Transverse colon (tissue), 4 donors: Measurements from ENCODE around the gene PRRT1. TPM values are rescaled to one million over a fixed set of nuclear protein-coding genes. Genes with fewer than 3 reads are reported as not detected.

Experiments used
- DNase-seq: peaks from one replicate; pipeline ENCODE4 v3.0.0-alpha.2; 2019
- H3K27ac ChIP-seq, 4 donors: fragments of 200-600 bp; sonication (generic); 2 replicates each; pipeline ENCODE4 v1.5.1; 2016 to 2018; ENCODE audit warnings: inconsistent platforms in 4 of 4
- H3K27me3 ChIP-seq: fragments of 200-600 bp; sonication (generic); 2 replicates; pipeline ENCODE4 v1.5.1; 2017; ENCODE audit warnings: inconsistent platforms
- H3K36me3 ChIP-seq, 4 donors: fragments of 200-600 bp; sonication (generic); 2 replicates each; pipeline ENCODE4 v1.5.1; 2017 to 2019; ENCODE audit warnings: inconsistent platforms in 4 of 4
- H3K4me1 ChIP-seq, 4 donors: fragments of 200-600 bp; sonication (generic); 2 replicates each; pipeline ENCODE4 v1.5.1; 2017 to 2020; ENCODE audit warnings: inconsistent platforms in 4 of 4
- H3K4me3 ChIP-seq, 4 donors: fragments of 200-600 bp; sonication (generic); 1 replicate in 1 of 4; 2 replicates in 3 of 4; pipeline versions ENCODE4 v1.5.1 to v1.6.1; 2017 to 2019; ENCODE audit warnings: inconsistent platforms in 4 of 4
- H3K9me3 ChIP-seq, 2 donors: fragments of 200-600 bp; sonication (generic); 2 replicates each; pipeline ENCODE4 v1.5.1; 2017 to 2019; ENCODE audit warnings: inconsistent platforms in 2 of 2
- CTCF ChIP-seq, 5 experiments: fragments of 200-600 bp in 3 of 5; fragments of 450-650 bp in 2 of 5; sonication (generic) in 3 of 5; IDR thresholded peaks; 1 replicate in 2 of 5; 2 replicates in 3 of 5; pipeline ENCODE4 v1.5.1; 2016 to 2017; ENCODE audit warnings: antibody characterized with exemption in 5 of 5, inconsistent platforms in 3 of 5, mild to moderate bottlenecking in 2 of 5, moderate library complexity in 1 of 5
- EP300 ChIP-seq: sonication (generic); formaldehyde crosslinking; IDR thresholded peaks from one replicate; pipeline ENCODE4 v1.6.1; 2017; ENCODE audit warnings: antibody characterized with exemption, low read depth
- POLR2A ChIP-seq: fragments of 450-650 bp; IDR thresholded peaks from one replicate; pipeline ENCODE4 v1.6.1; 2016; ENCODE audit warnings: antibody characterized with exemption, mild to moderate bottlenecking, moderate library complexity
- POLR2AphosphoS5 ChIP-seq, 3 donors: sonication (generic); formaldehyde crosslinking; IDR thresholded peaks; one replicate each; pipeline ENCODE4 v1.6.1; 2016; ENCODE audit warnings: antibody characterized with exemption in 3 of 3
- WGBS, 2 donors: methylation state at CpG; one replicate each; pipeline ENCODE4 v1.1.5; 2018; ENCODE audit warnings: low coverage in 1 of 2; 5-methylcytosine and 5-hydroxymethylcytosine counted together
- in situ Hi-C, 4 donors: fragments of 200-750 bp; cut with MboI; loops; one replicate each; pipeline versions ENCODE4 v1.15.0 to v1.15.1; 2017; ENCODE audit warnings: low sequenced_read_pairs in 3 of 4, low pct_ligation_motif_present in 1 of 4, low pct_unique_long_range_greater_than_20kb in 1 of 4
- intact Hi-C: fragments of 100-400 bp; cut with DNase I; formaldehyde crosslinking; loops from one replicate; pipeline ENCODE4 v1.15.1; 2023; ENCODE audit warnings: low total_unique reads
- total RNA-seq, 4 donors: library from RNA; depleted of rRNA; stranded (reverse); fragments of >200 nt; gene quantifications; one replicate each; pipeline ENCODE4 v1.1.0, GENCODE V29; 2016

The PRRT1 gene
- total RNA-seq, 4 donors from 2014 or later = 2.4 to 2.7 TPM; not detected in 2

- Histone ChIP-seq H3K4me3 (no peak overlapping the region), H3K36me3 (no peaks in the 10 kb centered on the region), H3K9me3 (no peaks in the 10 kb centered on the region), H3K27ac (no peak overlapping the region), H3K4me1 (peaks cover 16 to 22% (median 19%) of the 10 kb centered on the region in 4 donors), H3K27me3 (no peaks in the 10 kb centered on the region)
- TF ChIP-seq POLR2A = no peak
- no peak for TF ChIP-seq POLR2AphosphoS5 (IDR thresholded peaks at IDR 0.05)
- no peak for TF ChIP-seq EP300
- intact Hi-C loops = no loop called here
- DNase-seq = no peak
- in situ Hi-C loops = no loop called here
Observed at GRCh38 chr6:32132110-32132509, 19.6 kb downstream of the PRRT1 start.

GRCh38 chr6:32131439-32131948 lies 20.2 kb downstream of the PRRT1 start:
- peaks cover 22 to 28% (median 25%) of the 10 kb centered on the region in 4 donors for H3K4me1 ChIP-seq
- no peak overlapping the region for H3K4me3 ChIP-seq
- intact Hi-C loops (no loop called here), in situ Hi-C loops (no loop called here)
- peaks cover 0 to under 1% (median 0%) of the 10 kb centered on the region in 4 donors for H3K36me3 ChIP-seq
- H3K27ac ChIP-seq = no peak overlapping the region
- no peaks in the 10 kb centered on the region for H3K9me3 ChIP-seq
- H3K27me3 ChIP-seq = no peaks in the 10 kb centered on the region
- DNase-seq = no peak
- 84 to 91% methylated on average over 14 of the region's 14 CpGs for WGBS, 2 donors
- TF ChIP-seq EP300 = no peak
- TF ChIP-seq CTCF (IDR thresholded peaks at IDR 0.05) = no peak
- no peak for TF ChIP-seq POLR2A
- no peak for TF ChIP-seq POLR2AphosphoS5 (IDR thresholded peaks at IDR 0.05)

- in situ Hi-C loops (no loop called here), intact Hi-C loops (loop anchor here (1.0 kb wide), 1 partner anchor 24 kb away; no protein-coding TSS in a partner anchor)
- H3K27me3 ChIP-seq = no peaks in the 10 kb centered on the region
- H3K36me3 ChIP-seq = peaks cover 0 to 10% (median 3%) of the 10 kb centered on the region in 4 donors
- DNase-seq = no peak
- 7 to 33% methylated on average over 5 to 22 of the region's 22 CpGs for WGBS, 2 donors
- H3K9me3 ChIP-seq = no peaks in the 10 kb centered on the region
- peak overlapping the region; percentile 91 to 92 (median 91) for H3K27ac ChIP-seq
- TF ChIP-seq POLR2A (no peak), POLR2AphosphoS5 (IDR thresholded peaks at IDR 0.05) (no peak), EP300 (no peak), CTCF (IDR thresholded peaks at IDR 0.05) (peak in 1 of 5 experiments; percentile 9)
- H3K4me1 ChIP-seq = peaks cover 24 to 31% (median 26%) of the 10 kb centered on the region in 4 donors
- H3K4me3 ChIP-seq = peak overlapping the region; percentile 39 to 83 (median 58)
Observed at GRCh38 chr6:32129297-32130088, 22.2 kb downstream of the PRRT1 start.

- Histone ChIP-seq H3K4me3 (peak overlapping the region in 1 of 4 donors; percentile 83), H3K36me3 (peaks cover 0 to 12% (median 3%) of the 10 kb centered on the region in 4 donors), H3K27ac (peak overlapping the region; percentile 91 to 92 (median 91)), H3K4me1 (peaks cover 24 to 31% (median 26%) of the 10 kb centered on the region in 4 donors), H3K9me3 (no peaks in the 10 kb centered on the region), H3K27me3 (no peaks in the 10 kb centered on the region)
- DNase-seq = no peak
- intact Hi-C loops = no loop called here
- in situ Hi-C loops = no loop called here
- WGBS, 2 donors = 89% methylated on average over 13 of the region's 13 CpGs; no CpG with 5 or more reads in 1 of the 2 donors
- TF ChIP-seq POLR2A = no peak
Observed at GRCh38 chr6:32128751-32129296, 22.9 kb downstream of the PRRT1 start.
